GM19240 (cell line): Measurements from ENCODE around the gene SRSF5.
A peak's percentile ranks its signal among the peaks of the same experiment; 100 is the strongest.
"Not testable (repeated sequence)": the region's sequence is repeated elsewhere in the genome, so short reads cannot be mapped to it uniquely, and the experiment has no call there.

Experiments used
- DNase-seq: peaks from one replicate; pipeline ENCODE4 v3.0.0; 2011; ENCODE audit warnings: low spot score; ENCODE audit not compliant: insufficient read length

SRSF5 gene

DNA sequence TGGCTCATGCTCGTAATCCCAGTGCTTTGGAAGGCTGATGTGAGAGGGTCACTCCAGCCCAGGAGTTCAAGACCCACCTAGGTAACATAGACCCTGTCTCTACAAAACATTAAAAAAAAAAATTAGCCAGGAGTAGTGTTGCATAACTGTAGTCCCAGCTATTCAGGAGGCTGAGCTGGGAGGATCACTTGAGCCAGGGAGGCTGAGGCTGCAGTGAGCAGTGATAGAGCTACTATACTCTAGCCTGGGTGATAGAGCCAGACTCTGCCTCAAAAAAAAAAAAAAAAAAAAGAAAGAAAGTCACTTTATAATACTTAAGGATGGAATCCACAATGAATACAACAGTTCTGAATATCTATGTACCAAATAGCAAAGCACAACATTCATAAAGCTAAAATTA, 40.2 kb downstream of the SRSF5 start:
- DNase-seq, result no peak

DNA sequence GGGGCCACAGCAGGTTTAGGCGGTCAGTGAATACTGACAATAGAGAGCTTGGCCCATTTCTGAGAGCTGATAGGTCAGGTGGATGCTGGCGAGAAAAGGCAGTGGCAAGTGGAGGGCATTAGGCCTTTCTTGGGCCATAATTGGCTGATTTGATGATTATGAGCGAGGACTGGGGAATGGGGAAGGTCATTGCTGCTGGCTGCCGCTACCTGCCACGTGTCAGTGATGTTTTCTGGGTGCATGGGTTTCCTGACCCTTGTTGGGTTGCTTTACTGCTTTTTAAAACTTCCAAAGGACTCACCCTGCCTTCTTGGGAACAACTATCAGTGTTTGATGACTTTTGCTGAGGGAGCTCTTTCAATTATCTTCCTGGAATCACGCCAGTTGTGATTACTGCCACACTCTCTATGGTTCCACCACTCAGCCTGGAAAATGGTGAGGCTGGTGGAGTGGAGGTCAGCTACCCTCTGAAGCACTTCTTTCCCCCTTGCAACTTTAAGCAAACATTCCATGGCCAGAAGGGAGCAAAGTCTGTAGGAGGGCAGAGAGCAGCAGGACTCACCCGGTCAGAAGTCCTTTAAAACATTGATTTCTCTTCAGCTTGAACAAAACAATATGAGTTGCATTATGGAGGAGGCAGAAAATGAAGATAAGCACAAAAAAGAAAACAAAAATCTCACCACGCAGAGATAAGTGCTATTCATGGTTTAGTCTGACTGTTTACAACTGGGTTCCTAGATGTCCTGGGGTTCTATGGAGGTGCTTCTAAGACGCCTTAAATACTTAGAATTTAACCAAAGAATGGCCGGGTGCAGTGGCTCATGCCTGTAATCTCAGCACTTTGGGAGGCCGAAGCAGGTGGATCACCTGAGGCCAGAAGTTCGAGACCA, 42.2 kb downstream of the SRSF5 start:
- DNase-seq, result no peak

DNA sequence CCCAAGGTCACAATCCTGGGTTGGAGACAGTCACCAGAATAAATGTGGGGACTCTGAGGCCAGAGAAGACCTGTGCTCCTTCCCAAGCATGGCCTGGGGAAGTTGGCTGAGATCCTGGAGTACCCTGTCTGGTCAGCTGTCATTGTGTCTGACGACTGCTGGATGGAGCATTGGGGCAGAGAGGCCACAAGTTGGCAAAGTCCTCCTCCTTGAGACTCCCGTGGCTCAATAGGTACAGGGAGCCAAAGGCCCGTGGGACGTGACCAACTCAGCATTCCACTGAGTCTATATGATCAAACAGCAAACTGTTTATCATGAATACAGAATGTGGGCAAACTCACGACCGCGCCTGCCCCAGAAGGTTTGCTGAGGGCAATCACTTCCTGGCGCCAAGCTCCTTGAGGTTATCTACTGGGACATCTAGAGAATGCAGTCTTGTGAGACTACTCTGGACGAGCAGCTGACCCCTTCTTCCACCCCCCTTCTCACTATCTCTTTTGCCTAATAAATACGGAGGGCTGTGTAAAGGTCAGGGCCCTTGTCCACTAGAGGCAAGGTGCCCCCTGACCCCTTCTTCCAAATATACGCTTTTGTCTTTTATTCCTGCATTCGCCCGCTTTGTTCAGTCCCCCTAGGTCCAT, 44.4 kb downstream of the SRSF5 start:
- DNase-seq, result no peak

DNA sequence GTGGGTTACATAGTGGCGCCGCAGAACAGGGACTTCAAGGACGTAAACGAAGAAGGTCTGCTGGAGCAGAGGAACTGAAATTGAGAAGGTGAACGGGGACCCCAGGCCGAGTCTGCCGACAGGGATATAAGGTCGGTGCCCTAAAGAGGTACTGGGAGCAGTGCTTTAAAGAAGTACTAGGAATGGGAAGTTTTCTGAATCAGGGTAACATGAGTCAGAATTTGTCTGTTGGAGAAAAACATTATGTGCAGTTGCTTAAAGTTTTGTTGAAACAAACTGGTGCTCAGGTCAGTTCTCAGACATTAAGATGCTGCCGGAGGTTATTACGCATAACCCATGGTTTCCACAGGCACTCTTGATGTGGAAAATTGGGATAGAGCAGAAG, 44.9 kb downstream of the SRSF5 start:
- DNase-seq, result no peak

DNA sequence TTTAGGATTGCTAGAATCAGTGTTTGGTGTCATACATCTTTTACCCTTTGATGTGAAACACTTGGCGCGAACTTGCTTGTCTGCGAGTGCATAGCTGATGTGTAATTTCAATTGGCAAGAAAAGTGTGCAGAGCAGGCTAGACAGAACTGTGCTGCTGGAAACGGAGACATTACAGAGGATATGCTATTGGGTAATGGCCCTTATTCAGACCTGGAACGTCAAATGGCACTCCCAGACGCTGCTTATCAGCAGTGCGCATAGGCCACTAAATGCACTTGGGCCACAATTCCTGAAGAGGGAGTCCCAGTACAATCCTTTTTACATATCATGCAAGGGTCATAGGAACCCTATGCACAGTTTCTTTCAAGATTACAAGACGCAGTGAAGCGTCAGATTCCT, 45.8 kb downstream of the SRSF5 start:
- no peak for DNase-seq

DNA sequence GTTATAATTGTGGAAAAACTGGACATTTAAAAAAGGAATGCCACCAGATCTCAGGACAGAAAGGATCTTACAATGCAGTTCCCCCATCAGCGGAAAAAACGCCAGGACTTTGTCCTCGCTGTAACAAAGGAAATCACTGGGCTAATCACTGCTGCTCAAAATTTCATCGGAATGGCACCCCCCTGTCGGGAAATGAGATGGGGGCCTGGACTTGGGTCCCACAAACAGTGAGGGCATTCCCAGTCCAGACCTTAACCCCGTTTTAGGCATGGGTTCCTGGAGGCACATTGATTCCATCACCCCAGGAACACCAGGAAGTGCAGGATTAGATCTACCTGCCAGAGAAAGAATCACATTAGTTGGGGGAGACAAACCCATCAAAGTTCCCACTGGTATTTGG, 46.4 kb downstream of the SRSF5 start:
- not testable (repeated sequence) for DNase-seq

DNA sequence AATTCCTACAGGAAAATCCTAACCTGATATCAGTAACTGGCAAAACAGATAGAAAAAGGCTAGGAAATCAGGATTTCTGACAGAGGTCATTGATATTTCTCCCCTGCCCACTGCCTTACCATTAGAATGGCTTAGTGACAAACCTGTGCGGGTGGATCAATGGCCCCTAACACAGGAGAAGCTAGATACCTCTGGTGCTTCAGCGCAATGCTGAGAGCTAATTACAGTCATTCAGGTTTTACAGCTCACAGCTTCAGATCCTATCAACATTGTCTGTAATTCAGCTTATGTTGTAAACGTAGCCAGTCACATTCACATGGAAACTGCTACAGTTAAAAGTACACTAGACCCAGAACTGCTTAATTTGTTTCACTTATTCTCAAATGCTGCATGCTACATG, 47.5 kb downstream of the SRSF5 start:
- DNase-seq, result no peak

DNA sequence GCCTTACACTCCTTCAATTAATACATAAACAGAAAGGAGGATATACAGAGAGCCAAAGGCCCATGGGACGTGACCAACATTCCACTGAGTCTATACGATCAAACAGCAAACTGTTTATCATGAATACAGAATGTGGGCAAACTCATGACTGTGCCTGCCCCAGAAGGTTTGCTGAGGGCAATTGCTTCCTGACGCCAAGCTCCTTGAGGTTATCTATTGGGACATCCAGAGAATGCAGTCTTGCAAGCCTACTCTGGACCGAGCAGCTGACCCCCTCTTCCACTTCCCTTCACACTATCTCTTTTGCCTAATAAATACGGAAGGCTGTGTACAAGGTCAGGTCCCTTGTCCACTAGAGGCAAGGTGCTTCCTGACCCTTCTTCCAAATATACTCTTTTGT, 48.6 kb downstream of the SRSF5 start:
- no peak for DNase-seq

DNA sequence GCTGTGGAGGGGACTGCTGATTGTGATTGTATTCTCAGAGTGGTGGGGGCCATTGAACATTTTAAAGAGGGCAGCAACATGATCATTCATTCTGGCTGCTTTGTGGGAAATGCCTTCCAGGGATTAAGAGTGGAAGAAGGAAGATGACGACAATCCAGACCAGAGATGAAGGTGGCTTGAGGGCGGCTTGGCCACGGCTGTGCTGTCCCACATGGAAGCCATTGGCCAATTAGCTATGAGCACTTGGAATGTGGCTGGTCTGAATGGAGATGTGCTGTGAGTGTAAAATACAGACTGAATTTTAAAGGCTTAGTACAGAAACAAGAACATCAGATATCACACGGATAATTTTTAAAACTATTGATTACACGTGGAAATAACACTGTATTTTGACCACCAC, 49.3 kb downstream of the SRSF5 start:
- DNase-seq, result no peak

DNA sequence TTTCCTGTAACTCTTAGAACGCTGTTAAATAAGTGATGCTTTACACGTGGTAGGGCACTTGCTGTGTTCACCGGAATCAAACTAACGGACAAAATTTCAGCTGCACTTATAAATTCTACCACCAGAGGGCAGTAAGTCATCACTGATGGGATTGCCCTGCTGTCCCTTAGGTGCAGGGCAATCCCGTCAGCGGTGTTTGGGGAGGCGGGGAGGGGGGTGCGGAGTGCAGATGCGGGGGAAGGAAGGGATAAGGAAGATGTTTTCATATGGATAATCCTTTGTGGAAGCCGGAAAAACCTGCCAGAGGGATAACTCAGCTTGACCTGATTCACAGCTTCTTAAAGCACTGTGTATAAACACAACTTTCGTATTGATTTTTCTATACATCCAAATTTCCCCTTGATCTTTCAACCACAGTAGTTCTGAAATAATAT, 51.8 kb downstream of the SRSF5 start:
- peak; percentile 61 for DNase-seq

DNA sequence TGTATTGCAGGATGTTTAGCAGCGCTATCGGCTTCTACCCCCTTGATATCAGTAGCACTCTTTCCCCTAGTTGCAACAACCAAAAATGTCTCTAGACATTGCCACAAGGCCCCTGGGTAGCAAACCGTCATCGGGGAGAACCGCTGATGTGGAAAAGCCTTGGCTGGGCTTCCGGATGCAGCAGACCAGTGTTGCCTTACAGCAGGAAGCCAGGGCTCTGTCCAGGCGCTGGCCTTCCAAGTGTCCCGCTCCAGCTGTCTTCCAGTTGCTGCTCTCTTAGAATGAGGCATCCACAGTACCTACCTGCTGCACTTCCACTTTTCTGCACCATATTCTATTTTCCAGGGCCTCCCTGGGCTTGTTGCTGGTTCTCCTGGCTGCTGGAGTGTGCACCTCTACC, 52.7 kb downstream of the SRSF5 start:
- no peak for DNase-seq

DNA sequence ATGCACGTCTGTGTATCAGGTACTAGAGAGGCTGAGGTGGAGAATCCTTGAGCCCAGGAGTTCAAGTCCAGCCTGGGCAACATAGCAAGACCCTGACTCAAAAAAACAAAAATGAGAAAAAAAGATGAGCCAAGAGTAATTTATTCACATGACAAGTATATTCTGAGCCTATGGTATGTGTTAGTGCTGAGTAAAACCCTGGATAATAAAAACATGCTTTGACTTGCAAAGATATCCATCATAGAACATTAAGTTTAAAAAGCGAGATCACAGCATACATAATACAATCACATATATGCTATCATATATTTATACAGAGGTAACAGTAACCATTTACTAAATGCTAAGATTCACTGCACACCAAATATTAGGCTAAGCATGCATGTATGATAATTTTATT, 54.0 kb downstream of the SRSF5 start:
- DNase-seq, result no peak
